Loucy (cell line): ENCODE data around the gene WDR17.

Experiments used
- H2AFZ ChIP-seq: fragments of 200-600 bp; sonication (generic); 2 replicates; pipeline ENCODE4 v1.6.0; 2016; ENCODE audit warnings: antibody characterized with exemption, mild to moderate bottlenecking, low read length, moderate library complexity
- H3F3A ChIP-seq: fragments of 200-600 bp; 2 replicates; pipeline ENCODE4 v1.6.0; 2016; ENCODE audit warnings: antibody characterized with exemption, low read depth, mild to moderate bottlenecking
- H3K27me3 ChIP-seq: fragments of 200-600 bp; sonication (generic); 2 replicates; pipeline ENCODE4 v1.6.1; 2014; ENCODE audit warnings: low read length, mild to moderate bottlenecking; ENCODE audit not compliant: insufficient read depth, poor library complexity, severe bottlenecking
- H3K36me3 ChIP-seq: fragments of 200-600 bp; sonication (generic); 2 replicates; pipeline ENCODE4 v1.6.1; 2016; ENCODE audit warnings: low read length; ENCODE audit not compliant: insufficient read depth
- H3K4me1 ChIP-seq: fragments of 200-600 bp; sonication (generic); 2 replicates; pipeline ENCODE4 v1.5.1; 2014; ENCODE audit warnings: low read length, mild to moderate bottlenecking; ENCODE audit not compliant: insufficient read depth, poor library complexity, severe bottlenecking
- H3K4me2 ChIP-seq: fragments of 200-600 bp; sonication (generic); 2 replicates; pipeline ENCODE4 v1.6.0; 2014; ENCODE audit warnings: antibody characterized with exemption, low read length, low read depth, mild to moderate bottlenecking; ENCODE audit not compliant: poor library complexity, severe bottlenecking
- H3K4me3 ChIP-seq: fragments of 200-600 bp; sonication (generic); 2 replicates; pipeline ENCODE4 v1.5.1; 2014; ENCODE audit warnings: low read length, mild to moderate bottlenecking, mixed read lengths; ENCODE audit not compliant: poor library complexity, severe bottlenecking
- H3K79me2 ChIP-seq: fragments of 200-600 bp; sonication (generic); 2 replicates; pipeline ENCODE4 v1.6.1; 2014; ENCODE audit warnings: low read length; ENCODE audit not compliant: insufficient read depth
- H3K9ac ChIP-seq: fragments of 200-600 bp; sonication (generic); 2 replicates; pipeline ENCODE4 v1.6.0; 2014; ENCODE audit warnings: mild to moderate bottlenecking, low read depth, low read length, moderate library complexity; ENCODE audit not compliant: poor library complexity, severe bottlenecking
- H3K9me2 ChIP-seq: fragments of 200-600 bp; sonication (generic); replicated peaks from 2 replicates; pipeline ENCODE4 v1.6.1; 2016; ENCODE audit warnings: low read depth, low read length, mixed read lengths
- H3K9me3 ChIP-seq: fragments of 200-600 bp; sonication (generic); 2 replicates; pipeline ENCODE4 v1.6.1; 2014; ENCODE audit warnings: mild to moderate bottlenecking, antibody characterized with exemption, low read length, low read depth; ENCODE audit not compliant: insufficient read depth
- H4K20me1 ChIP-seq: fragments of 200-600 bp; sonication (generic); 2 replicates; pipeline ENCODE4 v1.6.0; 2014; ENCODE audit warnings: antibody characterized with exemption, low read length, mild to moderate bottlenecking; ENCODE audit not compliant: insufficient read depth, poor library complexity, severe bottlenecking
- CTCF ChIP-seq: fragments of 200-600 bp; sonication (generic); conservative IDR thresholded peaks from 2 replicates; pipeline ENCODE4 v1.5.1; 2014; ENCODE audit warnings: mild to moderate bottlenecking, antibody characterized with exemption, low read length
- EZH2phosphoT487 ChIP-seq: fragments of 200-600 bp; IDR thresholded peaks from 2 replicates; pipeline ENCODE4 v1.6.1; 2018; ENCODE audit warnings: antibody characterized with exemption, mild to moderate bottlenecking, moderate library complexity, borderline replicate concordance

The WDR17 gene

GRCh38 chr4:176102414-176103063 is 36.9 kb downstream of the WDR17 start:
- H3K27me3 ChIP-seq: no peaks in the 10 kb centered on the region
- H3K9ac ChIP-seq: no peak overlapping the region
- no peaks in the 10 kb centered on the region for H3K79me2 ChIP-seq
- no peak overlapping the region for H2AFZ ChIP-seq
- H3K9me2 ChIP-seq: no peaks in the 10 kb centered on the region
- no peak overlapping the region for H3K4me2 ChIP-seq
- no peaks in the 10 kb centered on the region for H3K4me1 ChIP-seq
- no peaks in the 10 kb centered on the region for H3K9me3 ChIP-seq
- no peak overlapping the region for H3K4me3 ChIP-seq
- H3F3A ChIP-seq: no peaks in the 10 kb centered on the region
- no peaks in the 10 kb centered on the region for H3K36me3 ChIP-seq
- no peaks in the 10 kb centered on the region for H4K20me1 ChIP-seq
- TF ChIP-seq CTCF (no peak), EZH2phosphoT487 (no peak)

GRCh38 chr4:176107695-176108094 is 42.1 kb downstream of the WDR17 start:
- Histone ChIP-seq H4K20me1 (no peaks in the 10 kb centered on the region), H2AFZ (no peak overlapping the region), H3K9ac (no peak overlapping the region), H3K27me3 (no peaks in the 10 kb centered on the region), H3F3A (no peaks in the 10 kb centered on the region), H3K79me2 (no peaks in the 10 kb centered on the region), H3K36me3 (no peaks in the 10 kb centered on the region), H3K4me3 (no peak overlapping the region), H3K4me1 (no peaks in the 10 kb centered on the region), H3K9me3 (no peaks in the 10 kb centered on the region), H3K9me2 (no peaks in the 10 kb centered on the region), H3K4me2 (no peak overlapping the region)
- no peak for TF ChIP-seq CTCF
- TF ChIP-seq EZH2phosphoT487: no peak

GRCh38 chr4:176123710-176124407 is 58.2 kb downstream of the WDR17 start:
- no peaks in the 10 kb centered on the region for H3K4me1 ChIP-seq
- no peaks in the 10 kb centered on the region for H4K20me1 ChIP-seq
- no peaks in the 10 kb centered on the region for H3K9me3 ChIP-seq
- H3F3A ChIP-seq: no peaks in the 10 kb centered on the region
- TF ChIP-seq EZH2phosphoT487: no peak
- TF ChIP-seq CTCF: peak; percentile 66
- H3K4me3 ChIP-seq: no peak overlapping the region
- H2AFZ ChIP-seq: no peak overlapping the region
- no peaks in the 10 kb centered on the region for H3K27me3 ChIP-seq
- no peak overlapping the region for H3K9ac ChIP-seq
- H3K4me2 ChIP-seq: no peak overlapping the region
- H3K79me2 ChIP-seq: no peaks in the 10 kb centered on the region
- no peaks in the 10 kb centered on the region for H3K36me3 ChIP-seq
- H3K9me2 ChIP-seq: no peaks in the 10 kb centered on the region
